Middle frontal gyrus (tissue), 1 donor: ENCODE results near the gene HMGCS1.
"Not testable (repeated sequence)": the region's sequence is repeated elsewhere in the genome, so short reads cannot be mapped to it uniquely, and the experiment has no call there.

Experiments used
- DNase-seq: peaks from one replicate; pipeline ENCODE4 v3.0.0-alpha.2; 2015; ENCODE audit warnings: low spot score; ENCODE audit errors: extremely low spot score

The HMGCS1 gene

DNA sequence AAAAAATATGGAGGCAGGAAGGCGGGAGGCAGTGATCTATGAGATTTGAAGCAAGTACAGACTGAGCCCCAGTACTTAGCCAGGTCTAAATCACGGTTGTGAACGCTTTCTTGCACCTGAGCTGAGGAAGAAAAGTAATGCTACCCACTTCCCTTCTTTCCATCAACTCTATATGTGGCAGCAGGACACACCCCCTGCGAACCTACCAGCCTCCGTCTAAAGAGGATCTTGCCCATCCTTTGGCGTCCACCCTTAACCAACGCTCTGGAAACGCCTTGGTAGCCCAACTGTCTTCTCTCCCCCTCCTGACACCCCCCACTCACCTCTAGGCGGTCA lies 545 bp downstream of the HMGCS1 start:
- no peak for DNase-seq

- DNase-seq: no peak
These were observed 1.0 kb downstream of the HMGCS1 start for GRCh38 chr5:43312076-43312661.

GRCh38 chr5:43309637-43310036 lies 3.6 kb downstream of the HMGCS1 start:
- DNase-seq: no peak

DNA sequence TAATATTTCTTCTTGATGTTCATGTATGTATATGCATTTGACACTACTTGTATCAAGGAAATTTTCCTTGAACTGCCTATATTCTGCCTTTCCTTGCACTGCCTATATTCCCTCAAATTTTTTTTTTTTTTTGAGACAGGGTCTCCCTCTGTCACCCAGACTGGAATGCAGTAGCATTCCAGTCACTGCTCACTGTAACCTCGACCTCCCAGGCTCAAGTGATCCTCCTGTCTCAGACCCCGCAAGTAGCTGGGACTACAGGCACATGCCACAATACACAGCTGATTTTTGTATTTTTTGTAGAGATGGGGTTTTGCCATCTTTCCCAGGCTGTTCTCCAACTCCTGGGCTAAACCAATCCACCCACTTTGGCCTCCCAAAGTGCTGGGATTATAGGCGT lies 4.1 kb downstream of the HMGCS1 start:
- DNase-seq: no peak

- DNase-seq: not testable (repeated sequence)
These were observed 6.3 kb downstream of the HMGCS1 start for GRCh38 chr5:43306954-43307353.

DNA sequence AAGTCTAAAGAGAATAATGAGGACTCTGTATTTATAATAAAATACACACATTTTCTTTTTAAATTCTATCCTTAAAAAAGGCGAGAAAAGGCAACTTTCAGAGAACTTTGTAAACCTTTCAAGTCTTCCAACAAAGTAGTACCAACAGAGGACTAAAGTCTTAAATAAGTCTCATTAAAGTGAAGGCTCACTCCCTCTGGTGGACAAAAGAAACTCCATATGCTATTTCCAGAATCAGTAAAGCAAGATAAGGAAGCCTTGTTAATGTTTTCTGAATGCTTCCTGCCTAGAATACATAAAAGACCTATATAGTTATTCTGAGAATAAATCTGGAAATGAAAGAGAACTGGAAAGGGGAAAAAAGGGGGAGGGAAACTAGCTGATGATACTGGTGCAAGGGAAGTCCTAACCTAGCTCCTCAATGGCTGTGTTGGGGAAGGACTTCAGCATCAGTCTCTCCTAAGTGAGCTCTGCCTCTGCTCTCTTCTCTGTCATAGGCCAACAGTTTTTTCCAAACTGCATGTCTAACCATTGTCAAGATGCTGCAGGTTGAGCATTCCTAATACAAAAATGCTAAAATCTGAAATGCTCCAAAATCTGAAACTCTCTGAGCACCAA lies 7.2 kb downstream of the HMGCS1 start:
- no peak for DNase-seq

DNA sequence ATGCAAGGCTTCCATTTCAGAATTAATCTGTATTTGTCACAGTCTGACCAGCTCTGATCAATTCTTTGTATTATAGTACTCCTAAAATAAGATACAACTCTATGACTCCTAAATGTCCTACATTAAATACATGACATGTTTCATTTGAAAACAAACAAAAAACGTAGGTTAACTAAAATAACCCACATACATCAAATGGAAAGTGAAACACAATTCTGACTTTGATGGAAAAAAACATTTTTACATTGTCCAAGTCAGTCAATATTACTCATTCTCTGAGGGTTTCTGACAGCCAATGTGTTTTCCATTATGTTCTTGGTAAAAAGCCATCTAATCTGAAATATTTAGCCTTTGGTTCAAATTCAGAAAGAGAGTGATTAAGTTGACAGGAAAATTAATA lies 8.7 kb downstream of the HMGCS1 start:
- no peak for DNase-seq

- DNase-seq: no peak
These were observed 10.0 kb downstream of the HMGCS1 start for GRCh38 chr5:43303242-43303641.

GRCh38 chr5:43302481-43302880 lies 10.7 kb downstream of the HMGCS1 start:
- DNase-seq: no peak

GRCh38 chr5:43301653-43302091 lies 11.5 kb downstream of the HMGCS1 start:
- no peak for DNase-seq

- no peak for DNase-seq
These were observed 13.1 kb downstream of the HMGCS1 start for GRCh38 chr5:43300112-43300511.

GRCh38 chr5:43298443-43298842 lies 14.8 kb downstream of the HMGCS1 start:
- DNase-seq: no peak

GRCh38 chr5:43296835-43297234 lies 16.4 kb downstream of the HMGCS1 start:
- no peak for DNase-seq

DNA sequence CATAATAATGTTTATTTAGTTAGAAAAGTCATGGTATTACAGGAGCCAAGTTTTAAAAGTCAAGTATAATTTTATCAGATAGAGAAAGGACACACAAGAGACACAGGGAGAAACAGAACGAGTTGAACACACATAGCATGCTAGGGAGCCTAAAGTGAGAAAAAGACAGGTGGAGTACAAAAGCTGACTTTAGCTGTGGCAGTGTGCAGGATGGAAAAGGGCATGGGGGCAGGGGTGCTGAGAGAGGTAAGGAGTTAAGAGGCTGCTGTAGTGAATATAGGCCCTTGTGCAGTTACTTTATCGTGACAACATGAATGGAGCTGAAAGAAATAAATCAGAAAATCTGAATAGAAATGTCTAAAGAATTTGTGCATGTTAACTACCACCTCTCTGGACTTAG lies 18.0 kb downstream of the HMGCS1 start:
- DNase-seq: no peak

DNA sequence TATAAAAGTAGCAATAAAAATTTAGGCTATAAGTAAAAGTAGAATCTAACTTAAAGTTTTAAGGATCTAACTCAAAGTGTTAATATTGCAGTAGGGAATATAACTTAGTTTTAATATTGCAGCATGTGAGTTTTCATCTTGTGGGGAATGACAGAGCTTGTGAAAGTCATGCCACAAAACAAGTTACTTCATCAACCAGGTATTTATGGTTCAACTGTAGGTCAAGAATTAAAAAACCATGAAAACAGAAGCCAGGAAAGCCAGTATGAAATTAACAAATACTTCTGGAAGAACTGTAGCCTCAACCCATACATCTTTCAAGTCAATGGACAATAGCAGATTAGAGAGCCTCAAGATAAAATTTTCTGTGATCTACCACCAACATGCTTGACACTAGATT lies 19.0 kb downstream of the HMGCS1 start:
- DNase-seq: no peak

- DNase-seq: no peak
These were observed 22.5 kb downstream of the HMGCS1 start for GRCh38 chr5:43290726-43291125.

DNA sequence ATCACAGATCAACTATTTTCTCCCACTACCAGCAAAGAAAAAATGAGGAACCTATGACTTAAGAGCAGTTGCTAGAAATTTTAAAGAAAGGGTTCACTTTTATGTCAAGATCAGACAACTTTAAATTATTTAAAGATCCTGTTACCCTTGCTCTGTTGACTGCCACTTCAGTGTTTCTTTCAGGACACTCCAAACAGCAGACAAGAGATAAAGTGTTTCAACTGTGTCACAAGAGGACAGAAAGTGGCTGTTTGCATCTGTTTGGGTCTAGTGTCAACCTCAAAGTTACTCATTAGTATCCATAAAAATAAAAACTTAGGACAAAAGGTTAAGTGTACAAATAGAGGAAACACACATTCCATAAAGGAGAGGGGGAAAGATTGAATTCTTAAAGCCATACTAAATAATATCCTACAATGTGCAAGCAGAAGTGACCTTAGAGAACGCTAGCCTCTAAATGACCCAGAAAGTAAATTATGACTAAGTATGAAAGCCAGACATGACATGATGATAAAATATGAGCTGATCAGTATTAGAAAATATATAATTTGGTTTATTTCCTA lies 24.9 kb downstream of the HMGCS1 start:
- no peak for DNase-seq

DNA sequence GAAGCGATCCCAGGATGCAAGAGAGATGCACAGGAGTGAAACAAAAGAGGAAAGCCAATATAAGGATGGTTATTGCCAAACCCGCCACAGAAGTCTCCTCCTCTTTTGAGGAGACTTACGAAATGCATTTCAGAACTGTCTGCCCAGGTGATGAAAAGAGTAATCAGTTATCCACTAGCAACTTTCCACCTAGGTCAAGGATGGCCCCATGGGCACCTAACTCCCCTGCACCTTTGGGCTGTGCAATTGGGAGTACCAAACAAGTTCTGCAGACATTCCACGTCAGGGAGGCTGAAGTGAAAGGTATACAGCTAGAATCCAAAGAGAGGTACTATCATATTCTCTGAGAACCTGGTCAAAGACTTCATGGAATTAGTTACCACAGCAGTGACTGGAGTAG lies 25.7 kb downstream of the HMGCS1 start:
- no peak for DNase-seq

- no peak for DNase-seq
These were observed 26.6 kb downstream of the HMGCS1 start for GRCh38 chr5:43286623-43287022.

GRCh38 chr5:43281840-43282658 lies 31.2 kb downstream of the HMGCS1 start:
- no peak for DNase-seq

DNA sequence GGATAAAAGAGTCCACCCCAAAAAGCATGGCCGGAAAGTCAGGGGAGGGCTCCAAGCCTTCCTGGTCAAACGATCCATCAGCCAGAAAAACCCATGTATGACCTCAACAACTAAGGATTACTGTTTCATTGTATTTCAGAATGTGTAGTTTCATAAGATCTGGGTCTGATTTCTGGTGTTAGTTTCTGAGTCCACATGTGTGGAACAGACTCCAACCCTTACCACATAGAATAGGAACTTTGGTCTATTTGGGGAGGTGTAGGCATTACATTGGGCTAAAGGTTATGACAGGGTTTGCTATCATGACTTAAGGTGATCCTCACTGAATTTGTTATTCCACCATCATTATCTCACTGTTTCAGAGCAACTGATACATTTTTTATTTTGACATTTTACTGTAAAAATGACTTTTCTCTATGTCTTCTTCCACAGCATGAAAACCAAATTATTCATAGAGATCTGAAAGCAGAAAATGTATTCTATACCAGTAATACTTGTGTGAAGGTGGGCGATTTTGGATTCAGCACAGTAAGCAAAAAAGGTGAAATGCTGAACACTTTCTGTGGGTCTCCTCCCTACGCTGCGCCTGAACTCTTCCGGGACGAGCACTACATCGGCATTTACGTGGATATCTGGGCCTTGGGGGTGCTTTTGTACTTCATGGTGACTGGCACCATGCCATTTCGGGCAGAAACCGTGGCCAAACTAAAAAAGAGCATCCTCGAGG lies 33.5 kb downstream of the HMGCS1 start:
- DNase-seq: no peak

GRCh38 chr5:43275391-43275790 lies 37.8 kb downstream of the HMGCS1 start:
- no peak for DNase-seq
